ENCODE data around the gene TGFBR1.

TGFBR1 gene

DNA sequence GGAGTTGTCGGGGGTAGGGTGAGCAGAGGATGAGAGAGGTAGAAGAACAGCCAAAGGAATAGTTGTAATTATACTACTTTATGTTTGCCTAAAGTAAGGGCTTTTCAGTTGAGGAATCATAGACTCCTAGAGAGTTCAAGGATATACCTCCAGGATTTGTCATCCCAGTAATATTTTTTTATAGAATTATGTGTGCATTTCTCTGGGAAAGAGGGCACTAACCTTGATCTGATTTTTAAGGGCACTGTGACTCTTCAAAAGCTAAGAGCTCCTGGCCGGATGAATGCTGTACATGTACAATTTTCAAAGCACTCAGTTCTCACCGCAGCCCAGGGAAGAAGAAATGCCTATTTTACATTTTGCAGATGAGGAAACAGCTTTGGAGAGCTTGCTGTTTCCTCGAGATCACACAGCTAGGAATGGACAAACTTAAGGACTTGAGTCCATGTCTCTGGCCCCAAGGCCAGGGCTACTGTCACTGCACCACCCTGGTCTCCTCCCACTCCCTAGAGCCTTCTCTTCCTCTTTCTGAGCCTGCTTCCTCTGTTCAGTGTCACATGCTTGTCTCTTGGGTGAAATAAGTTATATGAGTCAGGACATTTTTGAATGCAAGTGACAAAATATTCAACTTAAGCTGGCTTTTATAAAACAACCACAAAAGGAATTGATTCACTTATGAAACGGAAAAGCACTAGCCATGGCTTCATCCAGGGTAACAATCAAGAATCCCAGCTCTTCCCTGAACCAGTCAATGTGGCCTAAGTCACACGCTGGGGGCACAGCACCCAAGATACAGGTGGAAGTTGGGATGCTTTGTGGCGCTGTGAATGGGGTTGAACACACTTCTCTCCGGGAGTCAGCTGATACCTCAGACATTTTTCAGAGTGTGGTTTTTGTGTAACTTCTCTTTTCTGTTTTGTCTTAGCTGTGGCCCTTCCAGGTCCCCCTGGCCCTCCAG, 45.7 kb upstream of the TGFBR1 start:
- no peak for DNase-seq (ENCODE audit: extremely low read depth, low read depth)
- TF ChIP-seq CTCF (IDR thresholded peaks at IDR 0.05; ENCODE audit: low read depth, low read length, missing control alignments): no peak
- no peak overlapping the region for H3K4me3 ChIP-seq (replicated peaks; ENCODE audit: low read depth, low read length)

GRCh38 chr9:99060621-99061020, 44.3 kb upstream of the TGFBR1 start:
- no peak for DNase-seq (ENCODE audit: extremely low read depth, low read depth)
- H3K4me3 ChIP-seq (replicated peaks; ENCODE audit: low read depth, low read length): no peak overlapping the region
- TF ChIP-seq CTCF (IDR thresholded peaks at IDR 0.05; ENCODE audit: low read depth, low read length, missing control alignments): no peak

DNA sequence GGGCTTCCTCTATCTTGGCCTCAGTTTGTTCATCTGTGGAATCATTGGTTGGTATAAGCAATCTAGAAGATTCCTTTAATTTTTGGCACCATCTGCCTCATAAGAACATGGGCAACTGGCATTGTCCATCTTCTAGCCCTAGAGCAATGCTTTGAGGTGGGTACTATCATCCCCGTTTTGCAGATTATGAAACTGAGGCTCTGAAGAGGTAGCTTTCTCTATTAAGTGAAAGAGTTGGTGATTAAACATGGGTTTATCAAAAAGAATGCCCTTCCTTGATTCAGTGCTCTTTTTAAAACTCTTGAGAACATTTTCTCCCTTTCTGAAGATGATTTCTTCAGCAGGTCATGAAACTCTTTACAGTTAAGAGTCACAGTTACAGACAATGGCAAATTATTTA, 42.4 kb upstream of the TGFBR1 start:
- no peak overlapping the region for H3K4me3 ChIP-seq (replicated peaks; ENCODE audit: low read depth, low read length)
- no peak for DNase-seq (ENCODE audit: extremely low read depth, low read depth)
- no peak for TF ChIP-seq CTCF (IDR thresholded peaks at IDR 0.05; ENCODE audit: low read depth, low read length, missing control alignments)

- no peak overlapping the region for H3K4me3 ChIP-seq (replicated peaks; ENCODE audit: low read depth, low read length)
- no peak for TF ChIP-seq CTCF (IDR thresholded peaks at IDR 0.05; ENCODE audit: low read depth, low read length, missing control alignments)
- DNase-seq (ENCODE audit: extremely low read depth, low read depth): no peak
These were observed 41.4 kb upstream of the TGFBR1 start for GRCh38 chr9:99063522-99063921.

- TF ChIP-seq CTCF (IDR thresholded peaks at IDR 0.05; ENCODE audit: low read depth, low read length, missing control alignments): no peak
- H3K4me3 ChIP-seq (replicated peaks; ENCODE audit: low read depth, low read length): no peak overlapping the region
- no peak for DNase-seq (ENCODE audit: extremely low read depth, low read depth)
These were observed 38.3 kb upstream of the TGFBR1 start for GRCh38 chr9:99066571-99066970.

DNA sequence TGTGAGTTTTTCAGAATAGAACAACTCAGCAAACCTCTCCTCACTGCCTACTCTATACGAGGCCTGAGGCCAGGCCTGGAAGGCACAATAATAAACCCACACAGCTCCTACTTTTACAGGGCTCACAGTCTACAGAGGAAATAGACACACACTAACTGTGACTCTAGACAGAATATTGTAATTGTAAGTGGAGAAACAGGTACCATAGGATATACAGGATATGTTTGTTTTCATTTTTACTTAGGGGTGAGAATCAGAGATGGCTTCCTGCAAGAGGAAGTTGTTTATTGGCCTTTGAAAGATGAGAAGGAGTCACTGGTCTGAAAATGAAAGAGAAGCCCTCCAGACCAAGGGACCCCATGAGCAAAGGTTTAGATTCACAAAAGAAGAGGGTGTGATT, 35.8 kb upstream of the TGFBR1 start:
- no peak for TF ChIP-seq CTCF (IDR thresholded peaks at IDR 0.05; ENCODE audit: low read depth, low read length, missing control alignments)
- no peak overlapping the region for H3K4me3 ChIP-seq (replicated peaks; ENCODE audit: low read depth, low read length)
- DNase-seq (ENCODE audit: extremely low read depth, low read depth): no peak

Measured in HFF-Myc (cell line).